IMR-90 (cell line): ENCODE measurements around the gene RAPGEF5. TPM values are rescaled to one million over a fixed set of nuclear protein-coding genes. Genes with fewer than 3 reads are reported as not detected.

Source experiments
- ATAC-seq: fragments of 200-7000 bp; cut with Tn5 transposase; 2 replicates; pipeline ENCODE4 v1.9.1; 2020; ENCODE audit warnings: low read depth, mild to moderate bottlenecking, moderate library complexity
- BruUV-seq: library from RNA; stranded (reverse); fragments of 400-500 nt; replicated peaks from 2 replicates; lab custom pipeline; 2021; lab: Mats Ljungman, UMichigan
- CTCF ChIA-PET: fragments of 300-600 bp; formaldehyde crosslinking; extraction: SDS; loops from one replicate; lab custom pipeline; 2021; ENCODE audit warnings: antibody characterized with exemption; lab: Yijun Ruan, JAX
- POLR2A ChIA-PET: fragments of 300-600 bp; sonication (Branson Sonifier 250); formaldehyde crosslinking; loops from one replicate; lab custom pipeline; 2022; ENCODE audit warnings: antibody characterized with exemption; ENCODE audit not compliant: unreplicated experiment; lab: Charles Lee
- DNase-seq: peaks from one replicate; pipeline ENCODE4 v3.0.0; 2013
- H2AFZ ChIP-seq: replicated peaks from 2 replicates; pipeline ENCODE3; 2013; ENCODE audit warnings: low read length, mild to moderate bottlenecking; ENCODE audit not compliant: poor library complexity
- H2AK5ac ChIP-seq: 2 replicates; pipeline ENCODE4 v1.6.1; 2013; ENCODE audit warnings: low read depth, low read length, inconsistent platforms
- H2AK9ac ChIP-seq: replicated peaks from 2 replicates; pipeline ENCODE3; 2013; ENCODE audit warnings: mild to moderate bottlenecking, low read depth, low read length, moderate library complexity; ENCODE audit not compliant: poor library complexity
- H2BK120ac ChIP-seq: 2 replicates; pipeline ENCODE4 v1.6.1; 2013; ENCODE audit warnings: low read depth, low read length, inconsistent platforms
- H2BK15ac ChIP-seq: 3 replicates; pipeline ENCODE4 v1.6.1; 2013; ENCODE audit warnings: low read depth, low read length, inconsistent platforms
- H2BK20ac ChIP-seq: 2 replicates; pipeline ENCODE4 v1.6.1; 2013; ENCODE audit warnings: low read depth, mild to moderate bottlenecking, inconsistent platforms, low read length, moderate library complexity
- H2BK5ac ChIP-seq: 2 replicates; pipeline ENCODE4 v1.6.1; 2013; ENCODE audit warnings: mild to moderate bottlenecking, low read depth, low read length, inconsistent platforms; ENCODE audit not compliant: poor library complexity, severe bottlenecking
- H3K14ac ChIP-seq: replicated peaks from 2 replicates; pipeline ENCODE4 v1.6.1; 2013; ENCODE audit warnings: low read depth, low read length, inconsistent platforms
- H3K18ac ChIP-seq: 2 replicates; pipeline ENCODE4 v1.6.1; 2013; ENCODE audit warnings: low read depth, low read length, control low read depth
- H3K23ac ChIP-seq: 2 replicates; pipeline ENCODE4 v1.6.1; 2013; ENCODE audit warnings: low read depth, low read length, inconsistent platforms
- H3K27ac ChIP-seq: 2 replicates; pipeline ENCODE4 v1.5.1; 2013; ENCODE audit warnings: mild to moderate bottlenecking, control low read depth, low read length; ENCODE audit not compliant: insufficient read depth
- H3K27me3 ChIP-seq: 2 replicates; pipeline ENCODE4 v1.6.1; 2013; ENCODE audit warnings: low read length; ENCODE audit not compliant: control insufficient read depth, insufficient read depth
- H3K36me3 ChIP-seq: 2 replicates; pipeline ENCODE4 v1.6.1; 2013; ENCODE audit warnings: low read length, mixed read lengths; ENCODE audit not compliant: control insufficient read depth, insufficient read depth
- H3K4ac ChIP-seq: 2 replicates; pipeline ENCODE4 v1.6.1; 2013; ENCODE audit warnings: low read depth, low read length, inconsistent platforms
- H3K4me1 ChIP-seq: 2 replicates; pipeline ENCODE4 v1.6.1; 2013; ENCODE audit warnings: low read length, mixed read lengths; ENCODE audit not compliant: control insufficient read depth, insufficient read depth
- H3K4me2 ChIP-seq: 2 replicates; pipeline ENCODE4 v1.6.1; 2013; ENCODE audit warnings: low read depth, mild to moderate bottlenecking, control low read depth, low read length, moderate library complexity
- H3K4me3 ChIP-seq: 2 replicates; pipeline ENCODE4 v1.5.1; 2013; ENCODE audit warnings: low read depth, mild to moderate bottlenecking, control low read depth, low read length, moderate library complexity; ENCODE audit not compliant: insufficient read depth
- H3K56ac ChIP-seq: 2 replicates; pipeline ENCODE4 v1.6.1; 2013; ENCODE audit warnings: low read length, inconsistent platforms; ENCODE audit not compliant: insufficient read depth; ENCODE audit errors: extremely low read depth
- H3K79me1 ChIP-seq, 2 experiments: 2 replicates each; pipeline ENCODE4 v1.6.1; 2013; ENCODE audit warnings: low read length in 2 of 2, inconsistent platforms in 1 of 2, low read depth in 1 of 2
- H3K9ac ChIP-seq: 2 replicates; pipeline ENCODE4 v1.6.1; 2013; ENCODE audit warnings: low read depth, low read length, control low read depth
- H3K9me1 ChIP-seq: 2 replicates; pipeline ENCODE4 v1.6.1; 2013; ENCODE audit warnings: low read length, inconsistent platforms; ENCODE audit not compliant: insufficient read depth
- H3K9me3 ChIP-seq: 2 replicates; pipeline ENCODE4 v1.6.1; 2013; ENCODE audit warnings: low read length; ENCODE audit not compliant: control insufficient read depth, insufficient read depth
- H4K20me1 ChIP-seq: 2 replicates; pipeline ENCODE4 v1.6.1; 2013; ENCODE audit warnings: low read length, inconsistent platforms; ENCODE audit not compliant: insufficient read depth
- H4K5ac ChIP-seq: 2 replicates; pipeline ENCODE4 v1.6.1; 2013; ENCODE audit warnings: mild to moderate bottlenecking, low read depth, low read length, control low read depth
- H4K8ac ChIP-seq, 2 experiments: 2 replicates each; pipeline ENCODE4 v1.6.1; 2013; ENCODE audit warnings: low read depth in 2 of 2, low read length in 2 of 2, control low read depth in 1 of 2, inconsistent platforms in 1 of 2
- H4K91ac ChIP-seq: 2 replicates; pipeline ENCODE4 v1.6.1; 2013; ENCODE audit warnings: low read depth, low read length, inconsistent platforms; ENCODE audit not compliant: insufficient read depth
- WGBS, 2 experiments: methylation state at CpG; one replicate each; pipeline versions ENCODE4 v1.1.5 to v1.1.7; 2013; ENCODE audit warnings: missing lambda C conversion rate in 2 of 2; ENCODE audit not compliant: insufficient read length in 1 of 2; ENCODE audit errors: extremely low coverage in 2 of 2; 5-methylcytosine and 5-hydroxymethylcytosine counted together
- dilution Hi-C: fragments of 300-500 bp; cut with HindIII; formaldehyde crosslinking; loops from one replicate; pipeline ENCODE4 v1.14.3; 2018; ENCODE audit warnings: low sequenced_read_pairs; ENCODE audit not compliant: unreplicated experiment
- in situ Hi-C: fragments of 300-500 bp; cut with MboI; formaldehyde crosslinking; loops from 3 replicates; pipeline ENCODE4 v1.14.3; 2019; ENCODE audit warnings: low sequenced_read_pairs, inconsistent platforms, mixed read lengths
- intact Hi-C: fragments of 100-400 bp; cut with micrococcal nuclease; formaldehyde crosslinking; loops from 2 replicates; pipeline ENCODE4 v1.10.0; 2022
- polyA plus RNA-seq, 3 experiments: library from polyadenylated mRNA; depleted of rRNA; stranded (reverse); fragments of >200 nt; gene quantifications; 2 replicates each; pipeline ENCODE4 v1.2.3, GENCODE V29; 2012; ENCODE audit warnings: low replicate concordance in 1 of 3
- total RNA-seq: library from RNA; depleted of rRNA; stranded (reverse); fragments of >200 nt; gene quantifications from 2 replicates; pipeline ENCODE4 v1.2.3, GENCODE V29; 2012
- TF ChIP-seq, protein P1 (sequence below): fragments of 150-350 bp; IDR thresholded peaks from 2 replicates; pipeline ENCODE4 v1.6.1; 2016; ENCODE audit warnings: low read depth, mild to moderate bottlenecking, low read length, moderate library complexity, borderline replicate concordance
- TF ChIP-seq, protein P2 (sequence below): fragments of 150-350 bp; IDR thresholded peaks from 2 replicates; pipeline ENCODE4 v1.6.1; 2017; ENCODE audit warnings: mild to moderate bottlenecking, antibody characterized with exemption, low read length, low read depth
- TF ChIP-seq, protein P3 (sequence below): conservative IDR thresholded peaks from 2 replicates; pipeline ENCODE4 v1.5.1; 2012; ENCODE audit warnings: mild to moderate bottlenecking, low read depth, low read length, improper control_type of control experiment

Gene RAPGEF5
- total and polyA plus RNA-seq, 2 of the 4 experiments (the other 2 are of a cell fraction): 0.05 to 0.18 TPM

DNA sequence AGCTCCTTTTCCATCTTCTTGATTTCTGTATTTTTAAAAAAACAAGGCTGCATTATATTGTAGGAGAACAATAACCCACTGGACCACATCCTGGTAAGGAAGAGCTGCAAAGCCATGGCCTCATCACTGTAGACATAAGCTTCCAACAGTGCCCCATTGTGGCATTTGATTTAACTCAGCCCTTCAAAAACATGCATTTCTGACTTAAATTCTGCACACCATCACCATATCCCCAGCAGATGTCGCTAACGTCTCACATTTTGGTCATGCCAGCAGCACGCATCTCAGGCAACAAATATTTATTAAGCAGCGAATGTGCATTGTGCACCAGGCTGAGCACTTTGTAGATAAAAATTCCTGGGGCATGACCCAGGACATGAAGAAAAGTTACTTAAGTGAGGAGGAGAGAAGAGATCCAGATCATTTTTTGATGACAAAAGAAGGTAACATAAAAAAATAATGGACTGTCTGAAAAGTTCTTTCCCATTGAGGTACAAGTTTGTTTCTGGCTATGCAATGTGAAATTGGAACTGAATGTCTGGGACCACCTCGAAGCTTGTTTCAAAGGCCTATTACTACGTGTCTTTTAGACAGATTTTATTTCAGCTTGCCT, 246.6 kb downstream of the RAPGEF5 start (continued):
- TF ChIP-seq, protein P1, sequence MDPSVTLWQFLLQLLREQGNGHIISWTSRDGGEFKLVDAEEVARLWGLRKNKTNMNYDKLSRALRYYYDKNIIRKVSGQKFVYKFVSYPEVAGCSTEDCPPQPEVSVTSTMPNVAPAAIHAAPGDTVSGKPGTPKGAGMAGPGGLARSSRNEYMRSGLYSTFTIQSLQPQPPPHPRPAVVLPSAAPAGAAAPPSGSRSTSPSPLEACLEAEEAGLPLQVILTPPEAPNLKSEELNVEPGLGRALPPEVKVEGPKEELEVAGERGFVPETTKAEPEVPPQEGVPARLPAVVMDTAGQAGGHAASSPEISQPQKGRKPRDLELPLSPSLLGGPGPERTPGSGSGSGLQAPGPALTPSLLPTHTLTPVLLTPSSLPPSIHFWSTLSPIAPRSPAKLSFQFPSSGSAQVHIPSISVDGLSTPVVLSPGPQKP: no peak

DNA sequence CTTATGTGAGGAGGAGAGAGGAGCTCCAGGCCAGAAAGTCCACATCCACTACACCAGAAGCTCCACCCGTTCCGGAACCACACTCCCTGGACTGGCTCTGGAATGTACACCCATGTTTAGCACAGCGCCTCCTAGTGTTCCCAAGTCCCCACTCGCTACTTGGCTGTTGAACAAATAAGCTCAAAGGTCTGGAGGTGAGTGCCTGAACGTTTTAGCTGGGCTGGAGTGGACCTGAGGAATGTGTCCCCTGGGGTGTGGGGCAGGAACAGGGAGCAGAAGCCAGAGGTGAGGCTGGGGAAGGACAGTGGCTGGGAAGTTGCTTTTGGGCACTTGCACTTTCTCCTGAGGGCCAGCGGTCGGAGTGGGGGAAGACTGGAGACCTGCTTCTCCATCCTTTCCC, 247.2 kb downstream of the RAPGEF5 start:
- intact Hi-C loops: loop anchor here (1.0 kb wide), 3 partner anchors 187 to 391 kb away; partner anchors contain the start of gene STEAP1B
- no peak overlapping the region for H3K9ac ChIP-seq
- H2AK5ac ChIP-seq: no peak overlapping the region
- H4K5ac ChIP-seq: no peak overlapping the region
- H3K4ac ChIP-seq: no peak overlapping the region
- no peak overlapping the region for H3K27ac ChIP-seq
- H3K4me1 ChIP-seq: no peaks in the 10 kb centered on the region
- no peak overlapping the region for H3K4me3 ChIP-seq
- DNase-seq: peak; percentile 37
- peak; percentile 11 for ATAC-seq
- H4K20me1 ChIP-seq: no peaks in the 10 kb centered on the region
- no peaks in the 10 kb centered on the region for H3K79me1 ChIP-seq
- H3K23ac ChIP-seq: no peak overlapping the region
- H4K8ac ChIP-seq: no peak overlapping the region
- no peak overlapping the region for H2BK5ac ChIP-seq
- no peak overlapping the region for H3K18ac ChIP-seq
- no peaks in the 10 kb centered on the region for H3K36me3 ChIP-seq
- H2BK120ac ChIP-seq: no peak overlapping the region
- POLR2A ChIA-PET: no interaction called here
- no peak overlapping the region for H2BK20ac ChIP-seq
- BruUV-seq: no TSS peak
- no peak overlapping the region for H3K4me2 ChIP-seq
- H3K9me1 ChIP-seq: no peaks in the 10 kb centered on the region
- CTCF ChIA-PET: interaction anchor here (0.7 to 2.2 kb wide), 13 partner anchors 8 to 390 kb away, joined by 3 to 15 read pairs (median 4); partner anchors contain the start of gene STEAP1B
- dilution Hi-C loops: loop anchor here (25.0 kb wide), 1 partner anchor 378 kb away; no protein-coding TSS in a partner anchor
- H2AK9ac ChIP-seq: peak overlapping the region; percentile 15
- no peak overlapping the region for H3K14ac ChIP-seq
- H2AFZ ChIP-seq: peak overlapping the region; percentile 52
- H4K91ac ChIP-seq: no peak overlapping the region
- no peaks in the 10 kb centered on the region for H3K9me3 ChIP-seq
- peaks cover 4% of the 10 kb centered on the region; the same call in 1 of the 2 replicates for H3K27me3 ChIP-seq
- no peak overlapping the region for H2BK15ac ChIP-seq
- TF ChIP-seq, protein P2, sequence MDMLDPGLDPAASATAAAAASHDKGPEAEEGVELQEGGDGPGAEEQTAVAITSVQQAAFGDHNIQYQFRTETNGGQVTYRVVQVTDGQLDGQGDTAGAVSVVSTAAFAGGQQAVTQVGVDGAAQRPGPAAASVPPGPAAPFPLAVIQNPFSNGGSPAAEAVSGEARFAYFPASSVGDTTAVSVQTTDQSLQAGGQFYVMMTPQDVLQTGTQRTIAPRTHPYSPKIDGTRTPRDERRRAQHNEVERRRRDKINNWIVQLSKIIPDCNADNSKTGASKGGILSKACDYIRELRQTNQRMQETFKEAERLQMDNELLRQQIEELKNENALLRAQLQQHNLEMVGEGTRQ: no peak
- TF ChIP-seq, protein P3, sequence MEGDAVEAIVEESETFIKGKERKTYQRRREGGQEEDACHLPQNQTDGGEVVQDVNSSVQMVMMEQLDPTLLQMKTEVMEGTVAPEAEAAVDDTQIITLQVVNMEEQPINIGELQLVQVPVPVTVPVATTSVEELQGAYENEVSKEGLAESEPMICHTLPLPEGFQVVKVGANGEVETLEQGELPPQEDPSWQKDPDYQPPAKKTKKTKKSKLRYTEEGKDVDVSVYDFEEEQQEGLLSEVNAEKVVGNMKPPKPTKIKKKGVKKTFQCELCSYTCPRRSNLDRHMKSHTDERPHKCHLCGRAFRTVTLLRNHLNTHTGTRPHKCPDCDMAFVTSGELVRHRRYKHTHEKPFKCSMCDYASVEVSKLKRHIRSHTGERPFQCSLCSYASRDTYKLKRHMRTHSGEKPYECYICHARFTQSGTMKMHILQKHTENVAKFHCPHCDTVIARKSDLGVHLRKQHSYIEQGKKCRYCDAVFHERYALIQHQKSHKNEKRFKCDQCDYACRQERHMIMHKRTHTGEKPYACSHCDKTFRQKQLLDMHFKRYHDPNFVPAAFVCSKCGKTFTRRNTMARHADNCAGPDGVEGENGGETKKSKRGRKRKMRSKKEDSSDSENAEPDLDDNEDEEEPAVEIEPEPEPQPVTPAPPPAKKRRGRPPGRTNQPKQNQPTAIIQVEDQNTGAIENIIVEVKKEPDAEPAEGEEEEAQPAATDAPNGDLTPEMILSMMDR: peak; percentile 37
- in situ Hi-C loops: loop anchor here (5.0 to 25.0 kb wide), 2 partner anchors 373 to 953 kb away; no protein-coding TSS in a partner anchor
- no peak overlapping the region for H3K56ac ChIP-seq
- WGBS, 2 experiments: 30% methylated on average over 2 of the region's 7 CpGs; no CpG with 5 or more reads in 1 of the 2 experiments
